Measurements from ENCODE around the gene TP53.

DNA sequence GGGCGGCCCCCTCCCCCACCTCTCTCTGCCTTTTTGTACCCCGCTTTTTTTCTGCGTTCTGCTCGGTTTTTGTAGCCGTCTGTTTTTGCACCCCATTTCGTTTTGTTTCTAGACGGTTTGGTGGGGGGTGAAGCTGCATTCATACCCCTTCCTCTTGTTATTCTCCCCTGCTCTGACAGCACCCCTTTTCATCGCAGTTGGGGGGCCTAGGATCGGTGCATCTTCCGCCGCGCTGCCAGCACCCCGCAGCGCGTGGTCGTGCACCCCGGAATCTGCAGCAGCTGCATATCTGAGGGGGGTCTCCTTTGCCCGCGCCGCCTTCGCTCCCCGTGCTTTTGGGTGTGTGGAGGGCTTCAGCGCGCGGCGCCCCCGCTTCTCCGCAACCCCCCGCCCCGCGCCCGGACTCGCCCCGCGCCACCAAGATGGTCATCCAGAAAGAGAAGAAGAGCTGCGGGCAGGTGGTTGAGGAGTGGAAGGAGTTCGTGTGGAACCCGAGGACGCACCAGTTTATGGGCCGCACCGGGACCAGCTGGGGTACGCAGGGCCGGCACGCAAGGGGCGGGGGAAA is 36.1 kb downstream of the TP53 start:
- TF ChIP-seq POLR2A (IDR thresholded peaks at IDR 0.05; ENCODE audit: low read depth, low read length) (no peak), POLR2AphosphoS5 (IDR thresholded peaks at IDR 0.05; ENCODE audit: low read depth, low read length) (no peak), TAF1 (IDR thresholded peaks at IDR 0.05; ENCODE audit: low read depth, low read length) (no peak), SPI1 (IDR thresholded peaks at IDR 0.05; ENCODE audit: low read depth, low read length) (no peak)
